Measurements from ENCODE around the gene CYP2F1.

CYP2F1 gene

DNA sequence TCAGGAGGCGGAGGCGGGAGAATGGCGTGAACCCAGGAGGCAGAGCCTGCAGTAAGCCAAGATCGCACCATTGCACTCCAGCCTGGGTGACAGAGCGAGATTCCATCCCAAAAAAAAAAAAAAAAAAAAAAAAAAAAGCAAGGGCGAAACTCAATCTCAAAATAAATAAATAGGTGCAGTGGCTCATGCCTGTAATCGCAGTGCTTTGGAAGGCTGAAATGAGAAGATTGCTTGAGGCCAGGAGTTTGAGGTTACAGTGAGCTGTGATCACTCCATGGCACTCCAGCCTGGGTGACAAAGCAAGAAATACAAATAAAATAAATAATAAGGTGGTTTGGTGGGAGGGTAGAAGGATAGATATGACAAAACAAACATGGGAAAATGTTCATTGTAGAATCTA, 39.8 kb downstream of the CYP2F1 start:
- no peak overlapping the region for H3K4me3 ChIP-seq (ENCODE audit: low read depth, low read length)
- no peak overlapping the region for H3K27ac ChIP-seq (ENCODE audit: low read depth, low read length)
- peaks cover 0 to 2% of the 10 kb centered on the region in 2 experiments for H3K4me1 ChIP-seq (ENCODE audit: control insufficient read depth in 1 of 2, insufficient read depth in 2 of 2, low read length in 2 of 2)
- no peak overlapping the region for H4K91ac ChIP-seq (ENCODE audit: low read depth, low read length)
- H2BK5ac ChIP-seq (ENCODE audit: low read depth, low read length, poor library complexity), result no peak overlapping the region
- H2AFZ ChIP-seq (ENCODE audit: insufficient read depth, low read length, poor library complexity), result no peak overlapping the region
- H2AK5ac ChIP-seq (ENCODE audit: low read length), result no peak overlapping the region
- no peak overlapping the region for H4K8ac ChIP-seq (ENCODE audit: low read depth, low read length)
- H3K23ac ChIP-seq (ENCODE audit: low read length), result no peak overlapping the region
- H3K18ac ChIP-seq (ENCODE audit: low read length), result no peak overlapping the region
- H3K4me2 ChIP-seq (ENCODE audit: low read length), result no peak overlapping the region
- no peak for DNase-seq
- no peaks in the 10 kb centered on the region for H3K79me2 ChIP-seq (ENCODE audit: control insufficient read depth, insufficient read depth, low read length, poor library complexity)
- H4K12ac ChIP-seq (ENCODE audit: low read depth, low read length), result no peak overlapping the region
- H3K36me3 ChIP-seq (ENCODE audit: control insufficient read depth in 1 of 2, insufficient read depth in 2 of 2, low read length in 2 of 2), result no peaks in the 10 kb centered on the region
- H3K14ac ChIP-seq (ENCODE audit: low read length), result no peak overlapping the region
- H3K4ac ChIP-seq (ENCODE audit: low read depth, low read length), result no peak overlapping the region
- H3K9ac ChIP-seq (ENCODE audit: low read length), result no peak overlapping the region
- no peaks in the 10 kb centered on the region for H3K79me1 ChIP-seq (ENCODE audit: low read length)
- no peak overlapping the region for H2BK12ac ChIP-seq (ENCODE audit: low read length)
- H3K9me3 ChIP-seq (ENCODE audit: insufficient read depth, low read depth, low read length), result no peaks in the 10 kb centered on the region
- no peaks in the 10 kb centered on the region for H3K27me3 ChIP-seq (ENCODE audit: insufficient read depth, low read length)
- no CpG with 5 or more reads among the region's 7 CpGs for WGBS (ENCODE audit: extremely low coverage, insufficient coverage, insufficient read length)
- H2BK120ac ChIP-seq (ENCODE audit: insufficient read depth, low read length, poor library complexity), result no peak overlapping the region

DNA sequence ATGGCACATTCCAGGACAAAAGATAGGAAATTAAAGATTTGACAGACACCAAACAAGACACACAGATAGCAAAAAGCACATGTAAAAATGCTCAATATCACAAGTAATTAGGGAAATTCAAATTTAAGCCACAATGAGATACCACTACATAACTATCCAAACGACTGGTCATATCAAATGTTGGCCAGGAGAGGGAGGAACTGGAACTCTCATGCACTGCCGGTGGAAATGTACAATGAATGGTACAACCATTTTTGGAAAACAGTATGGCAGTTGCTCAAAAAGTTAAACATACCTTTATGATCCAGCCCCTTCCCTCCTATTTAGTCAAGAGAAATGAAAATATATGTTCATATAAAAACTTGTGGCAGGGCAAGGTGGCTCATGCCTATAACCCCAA, 42.0 kb downstream of the CYP2F1 start:
- Histone ChIP-seq H4K8ac (ENCODE audit: low read depth, low read length) (no peak overlapping the region), H3K18ac (ENCODE audit: low read length) (no peak overlapping the region), H2AK5ac (ENCODE audit: low read length) (no peak overlapping the region), H3K9ac (ENCODE audit: low read length) (no peak overlapping the region), H3K27ac (ENCODE audit: low read depth, low read length) (no peak overlapping the region), H2AFZ (ENCODE audit: insufficient read depth, low read length, poor library complexity) (no peak overlapping the region), H3K4me2 (ENCODE audit: low read length) (no peak overlapping the region), H2BK5ac (ENCODE audit: low read depth, low read length, poor library complexity) (no peak overlapping the region), H4K12ac (ENCODE audit: low read depth, low read length) (no peak overlapping the region), H3K36me3 (ENCODE audit: control insufficient read depth in 1 of 2, insufficient read depth in 2 of 2, low read length in 2 of 2) (no peaks in the 10 kb centered on the region), H3K23ac (ENCODE audit: low read length) (no peak overlapping the region), H3K27me3 (ENCODE audit: insufficient read depth, low read length) (no peaks in the 10 kb centered on the region), H3K4me1 (ENCODE audit: control insufficient read depth in 1 of 2, insufficient read depth in 2 of 2, low read length in 2 of 2) (peaks cover 0 to 5% of the 10 kb centered on the region in 2 experiments), H2BK12ac (ENCODE audit: low read length) (no peak overlapping the region), H3K9me3 (ENCODE audit: insufficient read depth, low read depth, low read length) (no peaks in the 10 kb centered on the region), H3K79me2 (ENCODE audit: control insufficient read depth, insufficient read depth, low read length, poor library complexity) (no peaks in the 10 kb centered on the region), H3K4me3 (ENCODE audit: low read depth, low read length) (no peak overlapping the region), H3K79me1 (ENCODE audit: low read length) (no peaks in the 10 kb centered on the region), H4K91ac (ENCODE audit: low read depth, low read length) (no peak overlapping the region), H3K4ac (ENCODE audit: low read depth, low read length) (no peak overlapping the region), H2BK120ac (ENCODE audit: insufficient read depth, low read length, poor library complexity) (no peak overlapping the region), H3K14ac (ENCODE audit: low read length) (no peak overlapping the region)
- no peak for DNase-seq
- no CpG with 5 or more reads among the region's 2 CpGs for WGBS (ENCODE audit: extremely low coverage, insufficient coverage, insufficient read length)

DNA sequence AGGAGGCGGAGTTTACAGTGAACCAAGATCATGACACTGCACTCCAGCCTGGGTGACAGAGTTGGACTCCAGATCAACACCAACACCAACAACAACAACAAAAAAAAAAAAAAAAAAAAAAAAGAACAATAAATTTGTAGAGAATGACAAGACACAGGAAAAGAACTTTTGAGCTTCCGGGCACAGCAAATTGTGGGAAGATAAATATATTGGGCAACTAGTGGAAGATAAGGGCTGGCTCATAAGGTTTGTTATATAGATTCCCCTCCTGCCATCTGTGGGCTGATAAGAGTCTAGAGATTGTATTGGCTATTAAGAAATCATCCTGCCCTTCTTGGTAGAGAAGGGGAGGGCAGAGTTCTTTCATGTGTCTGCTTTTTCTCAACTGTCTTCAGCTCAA, 45.6 kb downstream of the CYP2F1 start:
- Histone ChIP-seq H4K12ac (ENCODE audit: low read depth, low read length) (no peak overlapping the region), H3K14ac (ENCODE audit: low read length) (no peak overlapping the region), H3K18ac (ENCODE audit: low read length) (no peak overlapping the region), H3K9ac (ENCODE audit: low read length) (no peak overlapping the region), H3K27ac (ENCODE audit: low read depth, low read length) (no peak overlapping the region), H2AK5ac (ENCODE audit: low read length) (no peak overlapping the region), H3K27me3 (ENCODE audit: insufficient read depth, low read length) (no peaks in the 10 kb centered on the region), H3K36me3 (ENCODE audit: control insufficient read depth in 1 of 2, insufficient read depth in 2 of 2, low read length in 2 of 2) (peaks cover 0 to 1% of the 10 kb centered on the region in 2 experiments), H3K79me1 (ENCODE audit: low read length) (no peaks in the 10 kb centered on the region), H4K91ac (ENCODE audit: low read depth, low read length) (no peak overlapping the region), H3K23ac (ENCODE audit: low read length) (no peak overlapping the region), H3K4me2 (ENCODE audit: low read length) (no peak overlapping the region), H2BK12ac (ENCODE audit: low read length) (no peak overlapping the region), H4K8ac (ENCODE audit: low read depth, low read length) (no peak overlapping the region), H2BK120ac (ENCODE audit: insufficient read depth, low read length, poor library complexity) (no peak overlapping the region), H3K79me2 (ENCODE audit: control insufficient read depth, insufficient read depth, low read length, poor library complexity) (no peaks in the 10 kb centered on the region), H3K9me3 (ENCODE audit: insufficient read depth, low read depth, low read length) (no peaks in the 10 kb centered on the region), H3K4ac (ENCODE audit: low read depth, low read length) (no peak overlapping the region), H2BK5ac (ENCODE audit: low read depth, low read length, poor library complexity) (no peak overlapping the region), H2AFZ (ENCODE audit: insufficient read depth, low read length, poor library complexity) (no peak overlapping the region), H3K4me3 (ENCODE audit: low read depth, low read length) (no peak overlapping the region), H3K4me1 (ENCODE audit: control insufficient read depth in 1 of 2, insufficient read depth in 2 of 2, low read length in 2 of 2) (peaks cover 0 to 5% of the 10 kb centered on the region in 2 experiments)
- no peak for DNase-seq
- WGBS (ENCODE audit: extremely low coverage, insufficient coverage, insufficient read length), result no CpG with 5 or more reads among the region's 2 CpGs

DNA sequence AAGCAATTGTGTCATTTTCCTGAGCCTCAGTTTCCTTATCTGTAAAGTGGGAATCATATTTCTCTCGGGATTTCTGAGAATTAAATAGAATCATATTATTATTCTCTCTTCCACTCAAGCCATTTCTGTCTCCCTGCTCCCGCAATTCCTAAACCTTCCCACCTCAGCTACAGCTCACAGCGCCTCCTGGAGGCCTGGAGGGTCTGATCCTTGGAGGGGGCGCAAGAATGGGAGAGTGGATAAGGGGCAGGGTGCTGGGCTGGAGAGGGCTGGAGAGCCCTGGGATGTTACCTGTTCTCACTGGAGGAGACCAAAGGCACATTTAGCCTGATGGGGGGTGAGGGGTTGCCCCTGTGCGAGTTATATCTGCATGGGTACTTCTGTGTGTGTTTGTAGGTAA, 47.7 kb downstream of the CYP2F1 start:
- Histone ChIP-seq H4K91ac (ENCODE audit: low read depth, low read length) (no peak overlapping the region), H3K79me1 (ENCODE audit: low read length) (no peaks in the 10 kb centered on the region), H3K4me3 (ENCODE audit: low read depth, low read length) (no peak overlapping the region), H3K23ac (ENCODE audit: low read length) (no peak overlapping the region), H3K18ac (ENCODE audit: low read length) (no peak overlapping the region), H3K36me3 (ENCODE audit: control insufficient read depth in 1 of 2, insufficient read depth in 2 of 2, low read length in 2 of 2) (peaks cover 0 to 1% of the 10 kb centered on the region in 2 experiments), H3K14ac (ENCODE audit: low read length) (no peak overlapping the region), H3K4ac (ENCODE audit: low read depth, low read length) (no peak overlapping the region), H3K4me2 (ENCODE audit: low read length) (no peak overlapping the region), H3K9ac (ENCODE audit: low read length) (no peak overlapping the region), H3K9me3 (ENCODE audit: insufficient read depth, low read depth, low read length) (no peaks in the 10 kb centered on the region), H2AK5ac (ENCODE audit: low read length) (no peak overlapping the region), H3K79me2 (ENCODE audit: control insufficient read depth, insufficient read depth, low read length, poor library complexity) (no peaks in the 10 kb centered on the region), H4K12ac (ENCODE audit: low read depth, low read length) (no peak overlapping the region), H2BK120ac (ENCODE audit: insufficient read depth, low read length, poor library complexity) (no peak overlapping the region), H2AFZ (ENCODE audit: insufficient read depth, low read length, poor library complexity) (no peak overlapping the region), H3K27me3 (ENCODE audit: insufficient read depth, low read length) (no peaks in the 10 kb centered on the region), H4K8ac (ENCODE audit: low read depth, low read length) (no peak overlapping the region), H2BK5ac (ENCODE audit: low read depth, low read length, poor library complexity) (no peak overlapping the region), H2BK12ac (ENCODE audit: low read length) (no peak overlapping the region), H3K4me1 (ENCODE audit: control insufficient read depth in 1 of 2, insufficient read depth in 2 of 2, low read length in 2 of 2) (peaks cover 0 to 5% of the 10 kb centered on the region in 2 experiments), H3K27ac (ENCODE audit: low read depth, low read length) (no peak overlapping the region)
- no peak for DNase-seq
- no CpG with 5 or more reads among the region's 5 CpGs for WGBS (ENCODE audit: extremely low coverage, insufficient coverage, insufficient read length)

All from trophoblast cell (in vitro differentiated cells and primary cell).